ENCODE measurements around the gene ITSN2.
"Not testable (repeated sequence)": the region's sequence is repeated elsewhere in the genome, so short reads cannot be mapped to it uniquely, and the experiment has no call there.

Gene ITSN2

DNA sequence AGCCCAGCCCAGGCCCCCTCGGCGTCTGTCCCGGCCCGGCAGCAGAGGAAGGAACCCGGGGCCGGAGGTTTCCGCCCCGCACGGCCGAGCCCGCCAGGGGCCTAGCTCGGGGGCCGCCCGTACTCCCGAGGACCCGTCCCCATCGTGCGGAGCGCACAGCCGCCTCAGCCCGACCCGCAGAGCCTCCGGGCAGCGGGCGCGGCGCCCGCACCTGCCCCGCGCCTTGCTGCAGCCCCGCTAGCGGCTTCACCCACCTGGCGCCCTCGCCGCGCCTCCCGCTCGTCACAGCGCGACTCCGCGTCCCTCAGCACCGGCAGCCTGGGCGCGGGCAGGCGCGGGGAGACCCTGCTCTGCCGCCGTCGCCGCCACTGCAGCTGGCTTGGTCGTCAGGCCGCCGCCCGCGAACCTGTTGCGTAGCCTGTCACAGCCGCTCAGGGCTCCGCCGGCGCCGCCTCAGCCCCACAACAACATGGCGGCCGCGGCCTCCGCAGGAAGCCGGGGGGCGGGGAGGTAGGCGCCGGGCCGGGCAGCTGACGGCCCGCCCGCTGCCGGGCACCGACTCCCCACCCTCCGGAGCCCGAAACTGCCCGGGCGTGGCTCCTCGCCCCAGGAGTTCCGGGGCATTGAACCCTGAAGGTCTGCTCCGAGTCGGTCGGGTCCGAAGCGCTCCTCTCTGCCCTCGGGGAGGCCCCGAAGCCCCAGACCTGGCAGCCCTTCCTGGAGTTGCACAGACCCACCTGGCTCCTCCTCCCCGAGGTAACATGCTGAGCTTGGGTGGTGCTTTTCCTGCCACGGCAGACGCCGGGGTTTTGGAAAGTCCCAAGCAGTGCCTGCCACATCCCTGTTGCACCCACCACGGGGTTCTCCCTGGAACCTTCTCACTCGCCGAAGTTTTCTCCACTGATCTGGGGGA, at the start of gene ITSN2:
Gene ITSN2 (minus strand): TSS at position 487 of the 913 bp plus-strand sequence. CDS start 32,454 bp downstream, outside the sequence.
- DNase-seq (ENCODE audit: low read depth in 1 of 2, low spot score in 1 of 2), result peak; percentile 59 to 74

DNA sequence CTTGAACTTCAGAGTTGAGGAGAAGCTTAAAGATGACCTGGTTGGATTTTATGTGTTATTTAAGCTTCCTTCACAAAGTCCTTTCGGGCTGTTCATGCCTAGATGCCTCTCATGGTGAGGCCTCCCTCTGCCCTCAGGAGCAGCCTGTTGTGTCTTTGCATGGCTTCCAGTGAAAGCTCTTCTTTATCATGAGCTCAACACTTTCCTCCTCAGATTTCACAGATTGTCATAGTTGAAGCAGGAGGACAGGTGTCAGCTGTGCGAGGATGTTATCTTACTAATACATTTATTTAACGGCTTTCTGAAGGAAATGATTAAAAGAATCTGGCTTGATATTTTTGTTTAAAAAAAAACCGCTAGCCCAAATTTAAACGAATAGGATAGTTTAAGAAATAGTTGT, 48.8 kb upstream of the ITSN2 start:
- DNase-seq (ENCODE audit: low read depth in 1 of 2, low spot score in 1 of 2), result no peak

DNA sequence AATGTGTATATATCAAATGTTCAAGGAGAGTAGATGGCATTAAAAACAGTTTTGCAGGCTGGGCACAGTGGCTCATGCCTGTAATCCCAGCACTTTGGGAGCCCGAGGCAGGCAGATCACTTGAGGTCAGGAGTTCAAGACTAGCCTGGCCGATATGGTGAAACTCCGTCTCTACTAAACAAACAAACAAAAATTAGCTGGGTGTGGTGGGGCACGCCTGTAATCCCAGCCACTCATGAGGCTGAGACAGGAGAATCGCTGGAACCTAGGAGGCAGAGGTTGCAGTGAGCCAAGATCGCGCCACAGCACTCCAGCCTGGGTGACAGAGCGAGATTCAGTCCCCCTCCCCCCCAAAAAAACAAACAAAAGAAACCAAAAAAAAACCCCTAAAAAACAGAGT, 48.4 kb upstream of the ITSN2 start:
- not testable (repeated sequence) for DNase-seq (ENCODE audit: low read depth in 1 of 2, low spot score in 1 of 2)

DNA sequence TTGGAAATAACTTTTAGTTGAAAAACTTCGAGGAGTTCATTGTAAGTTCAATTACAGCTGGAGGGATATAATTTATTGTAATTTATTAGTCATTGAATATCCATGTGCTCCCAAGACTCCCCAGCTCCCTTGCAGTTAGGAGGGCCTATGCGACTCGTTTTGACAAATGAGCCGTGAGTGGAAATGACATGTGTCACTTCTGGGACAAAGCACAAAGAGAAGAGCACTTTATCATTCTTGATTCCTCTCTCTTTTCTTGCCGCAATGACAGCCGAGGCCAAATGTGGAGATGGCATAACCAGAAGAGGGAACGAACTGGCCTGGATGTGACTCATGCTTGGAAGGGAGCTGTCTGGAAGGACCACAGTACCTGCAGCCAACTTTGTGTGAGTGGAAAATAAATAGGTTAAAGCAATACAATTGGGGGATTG, 44.2 kb upstream of the ITSN2 start:
- no peak for DNase-seq (ENCODE audit: low read depth in 1 of 2, low spot score in 1 of 2)

DNA sequence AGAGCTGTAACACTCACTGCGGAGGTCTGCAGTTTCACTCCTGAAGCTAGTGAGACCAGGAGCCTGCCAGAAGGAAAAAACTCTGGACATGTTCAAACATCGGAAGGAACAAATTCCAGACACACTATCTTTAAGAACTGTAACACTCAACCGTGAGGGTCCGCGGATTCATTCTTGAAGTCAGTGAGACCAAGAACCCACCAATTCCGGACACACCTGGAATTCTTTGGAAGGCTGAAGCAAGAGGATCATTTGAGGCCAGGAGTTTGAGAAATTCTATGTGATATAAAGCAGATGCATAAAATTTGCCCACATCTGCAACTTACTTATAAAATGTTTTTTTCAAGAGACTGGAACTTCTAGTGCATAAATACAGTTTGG, 43.5 kb upstream of the ITSN2 start:
- no peak for DNase-seq (ENCODE audit: low read depth in 1 of 2, low spot score in 1 of 2)

DNA sequence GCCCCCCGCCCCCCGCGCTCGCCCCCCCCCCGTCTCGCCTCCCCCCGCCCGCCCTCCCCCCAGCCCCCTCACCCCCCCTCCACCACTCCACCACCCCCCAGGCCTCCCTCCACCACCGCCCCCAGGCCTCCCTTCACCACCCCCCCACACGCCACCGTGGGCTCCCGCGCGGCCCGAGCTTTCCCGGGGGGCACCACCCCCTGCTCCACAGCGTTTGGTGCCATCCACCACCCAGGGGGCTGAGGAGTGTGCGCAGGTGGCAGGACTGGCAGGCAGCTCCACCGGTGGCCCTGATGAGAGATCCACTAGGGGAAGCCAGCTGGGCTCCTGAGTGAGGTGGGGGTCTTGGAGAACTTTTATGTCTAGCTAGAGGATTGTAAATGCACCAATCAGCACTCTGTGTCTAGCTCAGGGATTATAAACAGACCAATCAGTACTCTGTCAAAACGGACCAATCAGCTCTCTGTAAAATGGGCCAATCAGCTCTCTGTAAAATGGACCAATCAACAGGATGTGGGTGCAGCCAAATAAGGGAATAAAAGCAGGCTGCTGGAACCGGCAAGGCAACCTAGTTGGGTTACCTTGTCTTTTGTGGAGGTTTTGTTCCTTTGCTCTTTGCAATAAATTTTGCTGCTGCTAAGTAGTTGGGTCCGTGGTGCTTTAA, 43.0 kb upstream of the ITSN2 start:
- no peak for DNase-seq (ENCODE audit: low read depth in 1 of 2, low spot score in 1 of 2)

DNA sequence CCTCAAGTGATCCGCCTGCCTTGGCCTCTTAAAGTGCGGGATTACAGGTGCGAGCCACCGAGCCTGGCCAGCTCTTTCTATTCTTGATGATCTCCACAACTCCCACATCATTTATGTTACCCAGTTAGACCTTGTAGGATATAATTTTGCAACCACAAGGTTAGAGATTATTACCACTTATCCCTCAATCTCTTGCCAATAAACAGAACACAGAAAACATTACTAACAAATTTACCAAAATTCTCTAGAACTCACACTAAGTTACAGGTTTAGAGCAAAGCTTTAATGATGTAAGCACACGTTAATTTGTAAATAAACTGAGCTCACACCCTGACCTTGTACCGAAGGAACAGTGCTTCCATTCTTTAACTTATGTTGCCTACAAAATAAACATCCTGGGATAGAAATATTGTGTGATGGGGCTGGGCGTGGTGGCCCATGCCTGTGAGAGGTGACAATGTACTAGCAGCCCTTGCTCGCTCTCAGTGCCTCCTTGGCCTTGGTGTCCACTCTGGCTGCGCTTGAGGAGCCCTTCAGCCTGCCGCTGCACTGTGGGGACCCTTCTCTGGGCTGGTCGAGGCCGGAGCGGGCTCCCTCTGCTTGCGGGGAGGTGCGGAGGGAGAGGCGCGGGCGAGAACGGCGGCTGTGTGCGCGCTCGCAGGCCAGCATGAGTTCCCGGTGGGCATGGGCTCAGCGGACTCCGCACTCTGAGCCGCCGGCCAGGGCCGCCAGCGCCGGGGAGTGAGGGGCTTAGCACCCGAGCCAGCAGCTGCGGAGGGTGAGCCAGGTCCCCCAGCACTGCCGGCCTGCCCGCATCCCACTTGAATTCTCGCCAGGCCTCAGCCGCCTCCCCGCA, 42.1 kb upstream of the ITSN2 start:
- no peak for DNase-seq (ENCODE audit: low read depth in 1 of 2, low spot score in 1 of 2)

DNA sequence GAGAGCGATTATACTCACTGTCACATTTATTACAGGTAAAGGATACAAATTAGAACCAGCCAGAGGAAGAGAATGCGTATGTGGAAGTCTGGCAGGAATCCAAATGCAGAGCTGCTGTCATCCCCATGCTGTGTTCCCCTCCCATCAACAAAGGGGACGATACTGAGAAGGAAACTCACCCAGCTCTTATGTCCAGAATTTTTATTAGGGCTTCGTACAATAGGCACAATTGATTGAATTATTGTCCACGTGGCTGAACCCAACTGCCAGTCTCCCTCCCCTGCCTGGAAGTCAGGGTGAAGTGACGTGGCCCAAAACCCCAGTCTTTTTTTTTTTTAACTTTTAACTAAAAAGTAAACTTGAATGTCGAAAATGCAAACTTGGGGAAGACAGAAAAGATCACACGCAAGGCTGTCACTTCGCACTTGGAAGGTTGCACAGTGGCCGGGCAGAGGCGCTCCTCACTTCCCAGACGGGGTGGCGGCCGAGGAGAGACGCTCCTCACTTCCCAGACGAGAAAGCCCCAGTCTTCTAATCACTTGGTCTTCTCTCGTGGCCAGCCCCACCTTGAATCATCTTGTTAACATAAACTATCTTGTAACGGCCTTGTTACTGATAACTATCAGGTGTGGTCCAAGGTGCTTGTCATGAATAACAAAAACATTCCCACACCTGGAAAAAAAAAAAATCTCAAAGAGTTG, 40.0 kb upstream of the ITSN2 start:
- no peak for DNase-seq (ENCODE audit: low read depth in 1 of 2, low spot score in 1 of 2)

DNA sequence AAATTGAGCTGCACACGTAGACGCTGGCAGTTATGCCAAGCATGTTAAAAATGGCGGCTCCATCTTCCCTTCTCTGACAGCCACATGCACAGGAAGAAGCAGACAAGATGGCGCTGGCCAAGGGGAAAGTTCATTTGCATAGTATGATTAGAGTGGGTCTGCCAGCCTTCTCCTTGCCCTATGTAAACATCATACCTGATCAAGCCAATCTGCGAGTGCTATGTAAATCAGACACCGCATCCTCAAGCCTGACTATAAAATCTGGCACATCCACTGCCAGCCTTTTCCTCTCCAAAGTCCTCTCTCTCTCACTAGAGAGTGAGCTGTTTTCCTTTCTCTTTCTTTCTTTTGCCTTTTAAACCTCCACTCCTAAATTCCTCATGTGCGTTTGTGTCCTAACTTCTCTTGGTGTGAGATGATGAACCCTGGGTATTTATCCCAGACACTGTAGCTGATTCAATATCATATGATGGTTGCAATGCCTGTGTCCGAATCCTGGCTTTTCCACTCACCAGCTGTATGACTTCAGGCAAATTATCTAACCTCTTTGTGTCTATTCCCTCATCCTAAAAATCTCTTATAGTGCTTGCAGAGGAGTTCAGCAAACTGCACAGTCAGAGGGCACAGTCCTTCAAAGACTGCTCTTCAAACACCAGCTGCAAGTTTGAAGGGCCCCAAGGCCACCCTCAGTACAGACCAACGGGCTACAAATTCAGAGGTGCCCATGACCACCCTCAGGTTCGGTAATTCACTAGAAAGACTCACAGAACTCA, 39.3 kb upstream of the ITSN2 start:
- no peak for DNase-seq (ENCODE audit: low read depth in 1 of 2, low spot score in 1 of 2)

DNA sequence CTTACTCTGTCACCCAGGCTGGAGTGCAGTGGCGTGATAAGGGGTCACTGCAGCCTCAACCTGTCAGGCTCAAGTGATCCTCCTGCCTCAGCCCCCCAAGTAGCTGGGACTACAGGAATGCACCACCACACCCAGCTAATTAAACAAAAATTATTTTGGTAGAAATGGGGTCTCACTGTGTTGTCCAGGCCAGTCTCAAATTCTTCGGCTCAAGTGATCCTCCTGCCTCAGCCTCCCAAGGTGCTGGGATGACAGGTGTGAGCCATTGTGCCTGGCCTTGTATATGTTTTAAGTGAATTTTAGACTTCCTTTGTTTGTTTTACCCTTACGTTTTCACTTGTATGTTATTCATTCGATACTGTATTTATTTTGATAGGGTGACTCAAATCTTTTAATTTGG, 34.7 kb upstream of the ITSN2 start:
- DNase-seq (ENCODE audit: low read depth in 1 of 2, low spot score in 1 of 2), result no peak

DNA sequence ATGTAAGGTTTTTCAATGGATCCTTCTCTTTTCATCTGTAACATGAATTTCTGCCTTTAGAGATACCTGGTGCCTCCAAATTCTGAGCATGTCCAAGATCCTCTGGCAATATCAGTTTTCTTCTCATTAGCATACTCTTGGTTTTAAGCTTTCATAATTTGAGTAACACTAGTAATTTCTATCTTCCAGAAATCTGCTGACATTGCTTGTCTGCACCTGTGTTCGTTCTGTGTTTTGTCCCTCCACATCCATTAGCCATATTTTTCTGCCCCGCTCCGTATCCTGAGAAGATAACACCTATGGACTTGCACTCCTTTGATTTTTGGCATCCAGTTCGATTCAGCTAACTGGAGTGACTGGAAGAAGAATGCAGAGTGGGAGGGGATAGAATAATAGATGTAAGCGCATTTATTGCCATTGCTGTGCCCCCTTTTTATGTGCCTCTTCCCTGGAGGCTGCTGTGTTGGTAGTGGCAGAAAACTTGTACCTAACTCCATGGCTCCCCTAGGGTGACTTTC, 32.3 kb upstream of the ITSN2 start:
- DNase-seq (ENCODE audit: low read depth in 1 of 2, low spot score in 1 of 2), result no peak

DNA sequence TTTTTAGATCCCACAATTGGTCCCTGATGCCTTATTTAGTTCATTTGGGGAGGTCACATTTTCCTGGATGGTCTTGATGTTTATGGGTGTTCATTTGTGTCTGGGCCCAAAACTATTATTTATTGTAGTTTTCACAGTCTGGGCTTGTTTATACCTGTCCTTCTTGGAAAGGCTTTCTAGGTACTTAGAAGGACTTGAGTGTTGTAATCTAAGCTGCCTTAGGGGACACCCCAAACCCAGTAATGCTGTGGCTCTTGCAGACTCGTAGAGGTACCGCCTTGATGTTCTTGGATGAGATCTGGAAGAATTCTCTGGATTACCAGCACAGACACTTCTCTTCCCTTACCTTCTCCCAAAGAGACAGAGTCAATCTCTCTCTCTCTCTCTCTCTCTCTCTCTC, 25.0 kb upstream of the ITSN2 start:
- DNase-seq (ENCODE audit: low read depth in 1 of 2, low spot score in 1 of 2), result no peak

DNA sequence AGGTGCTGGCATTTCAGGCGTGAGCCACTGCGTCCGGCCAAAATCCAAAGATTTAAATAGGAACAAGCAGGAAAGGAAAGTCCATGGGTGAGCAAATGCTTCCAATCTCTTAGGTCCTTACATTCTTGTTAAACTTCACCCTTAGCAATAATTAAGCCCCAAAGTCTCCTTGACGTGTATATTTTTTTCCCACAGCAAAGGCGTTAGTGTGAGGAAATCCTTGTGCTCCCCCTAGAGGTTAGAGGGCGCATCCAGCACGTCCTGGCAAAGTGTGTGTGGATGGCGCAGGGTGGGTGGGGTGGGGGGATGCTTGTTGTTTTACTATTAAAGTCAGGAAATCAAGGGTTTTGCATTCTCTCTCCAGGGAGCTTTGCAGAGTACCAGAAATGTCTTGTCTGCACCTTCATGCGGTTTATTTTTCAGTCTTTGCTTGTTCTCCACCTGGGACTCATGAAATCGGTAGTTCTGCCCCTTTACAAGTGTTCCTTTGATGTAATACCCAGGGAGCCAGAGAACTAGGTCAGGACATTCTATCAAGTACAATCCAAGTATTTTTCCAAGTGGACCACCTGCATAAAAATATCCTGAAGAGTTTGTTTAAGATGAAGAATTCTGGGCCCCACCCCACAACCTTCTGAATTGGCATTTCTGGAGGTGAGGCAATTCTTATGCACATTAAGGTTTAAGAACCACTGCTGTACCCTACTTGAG, 22.2 kb upstream of the ITSN2 start:
- peak; percentile 12 to 16 for DNase-seq (ENCODE audit: low read depth in 1 of 2, low spot score in 1 of 2)

DNA sequence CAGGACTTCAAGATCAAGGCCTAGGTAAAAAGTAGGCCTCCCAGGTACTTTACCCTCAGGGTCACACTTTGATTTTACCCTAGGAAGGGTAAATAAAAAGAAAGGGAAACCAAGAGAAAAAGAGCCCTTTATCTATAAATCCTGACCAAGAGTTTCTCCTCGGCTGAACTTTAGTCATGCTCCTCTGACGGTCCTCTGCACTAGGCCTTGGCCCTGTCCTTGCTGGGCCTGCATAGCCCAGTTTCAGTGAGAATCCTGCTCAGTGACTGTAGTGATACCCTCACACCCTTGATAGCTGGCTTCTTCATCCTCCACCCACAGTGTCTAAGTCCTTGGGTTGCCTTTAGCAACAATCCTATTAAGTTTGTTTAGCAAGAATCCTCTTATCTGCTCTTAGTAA, 20.5 kb upstream of the ITSN2 start:
- no peak for DNase-seq (ENCODE audit: low read depth in 1 of 2, low spot score in 1 of 2)

DNA sequence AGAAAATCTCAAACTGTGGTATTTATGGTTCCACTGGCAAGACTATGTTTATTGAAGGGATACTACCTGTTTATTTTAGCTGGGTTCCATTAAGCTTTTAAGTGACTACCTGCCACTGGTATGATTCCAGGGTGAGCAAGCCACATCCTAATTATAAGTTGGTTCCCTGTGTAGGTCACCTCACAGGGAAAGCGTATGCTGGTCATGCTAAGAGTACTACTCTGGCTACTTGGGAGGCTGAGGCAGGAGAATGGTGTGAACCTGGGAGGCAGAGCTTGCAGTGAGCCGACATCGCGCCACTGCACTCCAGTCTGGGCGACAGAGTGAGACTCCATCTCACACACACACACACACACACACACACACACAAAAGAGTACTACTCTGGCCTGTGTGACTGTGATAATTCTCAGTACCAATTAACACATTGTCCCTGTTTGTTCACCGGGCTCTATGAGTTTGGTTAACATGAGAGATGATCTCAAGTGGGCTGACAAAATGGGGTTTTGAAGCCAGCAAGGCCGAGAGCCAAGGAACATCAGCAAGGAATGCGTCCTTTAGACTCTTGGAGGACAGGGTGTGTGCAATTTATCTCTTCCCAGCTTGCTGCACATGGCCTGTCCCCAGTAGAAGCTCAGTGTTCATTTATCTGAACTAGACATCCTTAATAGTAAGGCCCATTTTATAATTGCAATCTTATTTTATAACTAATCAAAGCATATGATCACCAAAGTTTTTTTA, 15.2 kb upstream of the ITSN2 start:
- no peak for DNase-seq (ENCODE audit: low read depth in 1 of 2, low spot score in 1 of 2)

DNA sequence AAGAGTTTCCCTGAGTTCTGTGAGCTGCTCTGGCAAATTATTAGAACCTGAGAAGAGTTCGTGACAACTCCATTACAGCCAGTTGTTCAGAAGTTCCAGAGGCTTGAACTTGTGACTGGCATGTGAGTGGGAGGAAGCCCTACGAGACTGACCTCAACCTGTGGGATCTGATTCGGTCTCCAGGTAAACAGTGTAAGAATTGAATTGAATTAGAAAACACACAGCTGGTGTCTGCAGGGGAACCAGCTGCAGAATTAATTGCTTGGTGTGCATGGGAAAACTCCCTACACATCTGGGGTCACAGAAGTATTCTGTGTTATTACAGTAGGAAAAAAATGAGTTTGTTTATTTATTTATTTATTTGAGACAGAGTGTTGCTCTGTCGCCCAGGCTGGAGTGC, 14.0 kb upstream of the ITSN2 start:
- DNase-seq (ENCODE audit: low read depth in 1 of 2, low spot score in 1 of 2), result no peak

DNA sequence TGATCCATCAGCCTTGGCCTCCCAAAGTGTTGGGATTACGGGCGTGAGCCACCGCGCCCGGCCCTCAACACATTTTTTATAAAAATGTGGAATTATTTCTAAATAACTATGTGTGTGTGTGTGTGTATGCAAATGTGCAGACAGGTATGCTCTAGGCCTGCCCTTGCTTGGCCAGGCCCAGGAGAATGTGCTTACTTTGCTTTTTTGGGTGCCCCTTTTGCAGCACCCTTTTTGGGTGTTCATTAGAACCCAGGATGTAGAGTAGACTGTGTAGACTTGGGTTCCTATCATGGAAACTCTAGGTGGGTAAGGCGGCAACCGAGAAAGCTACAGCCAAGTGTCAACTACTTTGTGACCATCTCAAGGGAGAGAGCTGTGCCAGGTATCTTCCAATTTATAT, 11.7 kb upstream of the ITSN2 start:
- DNase-seq (ENCODE audit: low read depth in 1 of 2, low spot score in 1 of 2), result no peak

DNA sequence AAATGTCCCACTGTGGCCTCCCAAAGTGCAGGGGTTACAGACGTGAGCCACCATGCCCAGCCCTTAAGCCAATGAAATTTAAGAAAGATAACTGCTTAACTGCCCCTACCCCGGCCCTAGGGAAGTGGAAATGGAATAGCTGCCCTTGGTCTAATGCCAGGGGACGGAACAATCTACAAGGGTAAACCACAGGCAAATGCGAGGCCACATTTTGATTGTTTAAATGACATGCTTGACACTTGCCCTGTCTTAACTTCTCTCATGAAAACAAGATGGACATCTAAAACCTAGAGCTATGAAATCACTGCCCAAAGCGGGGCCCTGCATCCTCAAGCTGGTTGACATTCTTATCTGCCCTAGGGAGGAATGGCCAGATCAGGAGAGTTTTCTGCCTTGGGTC, 5.5 kb upstream of the ITSN2 start:
- DNase-seq (ENCODE audit: low read depth in 1 of 2, low spot score in 1 of 2), result no peak

DNA sequence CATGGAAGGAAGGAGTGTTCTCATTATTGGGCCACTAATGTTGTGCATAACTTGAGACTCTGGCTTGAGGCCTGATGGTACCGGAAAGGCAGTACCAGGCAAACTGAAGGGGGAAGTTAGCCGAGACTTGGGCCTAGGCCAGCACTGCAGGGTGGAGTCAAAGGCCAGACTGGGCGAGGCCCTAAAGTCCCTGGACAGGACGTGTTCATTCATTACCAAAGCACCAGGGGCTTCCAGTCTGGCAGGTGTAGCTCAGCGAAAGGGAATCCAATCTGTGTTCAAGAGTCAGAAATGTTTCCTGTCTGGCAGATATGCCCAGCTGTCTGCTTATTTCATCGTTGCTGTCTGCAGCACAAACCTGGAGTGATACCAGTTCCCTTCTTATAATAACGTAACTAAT, 4.7 kb upstream of the ITSN2 start:
- no peak for DNase-seq (ENCODE audit: low read depth in 1 of 2, low spot score in 1 of 2)

Data from stimulated activated CD4-positive, alpha-beta T cell treated with anti-CD3 and anti-CD28 coated beads, Interleukin-15, amount 100 ng/mL, for 1 hour (primary cell).